ENCODE data around the gene MED28. TPM values are rescaled to one million over a fixed set of nuclear protein-coding genes. Genes with fewer than 3 reads are reported as not detected.

MED28 gene
- total RNA-seq, 4 donors from 2014 or later, result 22.0 to 64.9 (median 28.7) TPM

GRCh38 chr4:17616283-17616682 lies 1.8 kb downstream of the MED28 start:
- Histone ChIP-seq H3K4me1 (peaks cover 0 to 14% of the 10 kb centered on the region in 2 donors), H3K4me3 (no peak overlapping the region), H3K27me3 (no peaks in the 10 kb centered on the region), H3K27ac (no peak overlapping the region), H3K9me3 (no peaks in the 10 kb centered on the region), H3K36me3 (no peaks in the 10 kb centered on the region)
- no peak for DNase-seq
- TF ChIP-seq, protein P1, sequence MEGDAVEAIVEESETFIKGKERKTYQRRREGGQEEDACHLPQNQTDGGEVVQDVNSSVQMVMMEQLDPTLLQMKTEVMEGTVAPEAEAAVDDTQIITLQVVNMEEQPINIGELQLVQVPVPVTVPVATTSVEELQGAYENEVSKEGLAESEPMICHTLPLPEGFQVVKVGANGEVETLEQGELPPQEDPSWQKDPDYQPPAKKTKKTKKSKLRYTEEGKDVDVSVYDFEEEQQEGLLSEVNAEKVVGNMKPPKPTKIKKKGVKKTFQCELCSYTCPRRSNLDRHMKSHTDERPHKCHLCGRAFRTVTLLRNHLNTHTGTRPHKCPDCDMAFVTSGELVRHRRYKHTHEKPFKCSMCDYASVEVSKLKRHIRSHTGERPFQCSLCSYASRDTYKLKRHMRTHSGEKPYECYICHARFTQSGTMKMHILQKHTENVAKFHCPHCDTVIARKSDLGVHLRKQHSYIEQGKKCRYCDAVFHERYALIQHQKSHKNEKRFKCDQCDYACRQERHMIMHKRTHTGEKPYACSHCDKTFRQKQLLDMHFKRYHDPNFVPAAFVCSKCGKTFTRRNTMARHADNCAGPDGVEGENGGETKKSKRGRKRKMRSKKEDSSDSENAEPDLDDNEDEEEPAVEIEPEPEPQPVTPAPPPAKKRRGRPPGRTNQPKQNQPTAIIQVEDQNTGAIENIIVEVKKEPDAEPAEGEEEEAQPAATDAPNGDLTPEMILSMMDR (IDR thresholded peaks at IDR 0.05), result no peak
- no peak for TF ChIP-seq POLR2A (IDR thresholded peaks at IDR 0.05)
- intact Hi-C loops (cut with DNase I; ENCODE audit: low total_unique reads), result no loop called here

GRCh38 chr4:17618926-17619325 lies 4.5 kb downstream of the MED28 start:
- Histone ChIP-seq H3K27ac (no peak overlapping the region), H3K27me3 (no peaks in the 10 kb centered on the region), H3K4me3 (no peak overlapping the region), H3K36me3 (no peaks in the 10 kb centered on the region), H3K9me3 (no peaks in the 10 kb centered on the region), H3K4me1 (peaks cover 0 to 14% of the 10 kb centered on the region in 2 donors)
- no peak for DNase-seq
- TF ChIP-seq, protein P1 (IDR thresholded peaks at IDR 0.05), result no peak
- intact Hi-C loops (cut with DNase I; ENCODE audit: low total_unique reads), result no loop called here

GRCh38 chr4:17619416-17620105 lies 5.1 kb downstream of the MED28 start:
- Histone ChIP-seq H3K4me3 (no peak overlapping the region), H3K9me3 (no peaks in the 10 kb centered on the region), H3K27me3 (no peaks in the 10 kb centered on the region), H3K36me3 (no peaks in the 10 kb centered on the region), H3K4me1 (peaks cover 0 to 14% of the 10 kb centered on the region in 2 donors), H3K27ac (no peak overlapping the region)
- TF ChIP-seq, protein P1 (IDR thresholded peaks at IDR 0.05), result no peak
- TF ChIP-seq POLR2A (IDR thresholded peaks at IDR 0.05), result no peak
- DNase-seq, result no peak
- intact Hi-C loops (cut with DNase I; ENCODE audit: low total_unique reads), result no loop called here

DNA sequence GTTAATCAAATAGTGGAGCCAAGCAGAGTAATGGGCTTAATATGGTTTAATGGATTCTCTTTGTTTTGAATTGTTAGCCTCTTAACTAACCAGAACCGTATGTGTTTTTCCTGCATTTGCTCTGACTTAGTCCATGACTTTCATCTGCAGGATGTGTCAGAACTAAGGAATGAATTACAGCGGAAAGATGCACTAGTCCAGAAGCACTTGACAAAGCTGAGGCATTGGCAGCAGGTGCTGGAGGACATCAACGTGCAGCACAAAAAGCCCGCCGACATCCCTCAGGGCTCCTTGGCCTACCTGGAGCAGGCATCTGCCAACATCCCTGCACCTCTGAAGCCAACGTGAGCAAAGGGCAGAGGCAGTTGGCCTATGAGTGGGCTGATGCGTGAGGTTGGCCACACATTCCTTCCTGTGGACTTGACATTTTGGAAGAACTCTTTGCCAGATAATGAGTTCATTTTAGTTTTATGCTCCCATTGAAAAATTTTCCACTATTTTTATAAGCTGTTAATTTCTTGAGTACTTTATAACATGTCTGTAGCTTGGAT lies 9.1 kb downstream of the MED28 start:
- no peaks in the 10 kb centered on the region for H3K4me1 ChIP-seq
- no peaks in the 10 kb centered on the region for H3K9me3 ChIP-seq
- no peak overlapping the region for H3K4me3 ChIP-seq
- H3K36me3 ChIP-seq, result no peaks in the 10 kb centered on the region
- TF ChIP-seq POLR2A (IDR thresholded peaks at IDR 0.05), result no peak
- TF ChIP-seq, protein P1 (IDR thresholded peaks at IDR 0.05), result no peak
- no peak for DNase-seq
- no peak overlapping the region for H3K27ac ChIP-seq
- H3K27me3 ChIP-seq, result no peaks in the 10 kb centered on the region
- intact Hi-C loops (cut with DNase I; ENCODE audit: low total_unique reads), result no loop called here

DNA sequence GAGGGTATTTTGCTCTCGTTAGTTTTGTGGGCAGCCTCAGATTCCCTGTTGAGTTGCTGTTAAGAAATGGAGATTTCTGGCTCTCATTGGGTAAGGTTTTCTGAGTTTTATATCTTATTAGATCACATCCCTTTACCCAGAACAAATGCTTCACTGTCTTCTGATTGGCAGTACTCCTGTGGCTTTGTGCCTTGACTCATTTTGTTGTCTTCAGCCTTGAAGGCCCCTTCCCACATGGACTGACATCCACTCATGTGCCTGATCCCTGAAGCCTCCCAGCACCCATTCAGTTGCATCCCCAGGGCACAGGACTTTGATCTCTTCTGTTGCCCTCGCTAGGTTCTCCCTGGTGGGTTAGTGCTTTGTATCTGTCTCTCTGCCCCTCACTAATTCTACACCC lies 10.4 kb downstream of the MED28 start:
- Histone ChIP-seq H3K27me3 (no peaks in the 10 kb centered on the region), H3K36me3 (no peaks in the 10 kb centered on the region), H3K4me1 (no peaks in the 10 kb centered on the region), H3K27ac (no peak overlapping the region), H3K4me3 (no peak overlapping the region), H3K9me3 (no peaks in the 10 kb centered on the region)
- intact Hi-C loops (cut with DNase I; ENCODE audit: low total_unique reads), result no loop called here
- TF ChIP-seq, protein P1 (IDR thresholded peaks at IDR 0.05), result no peak
- TF ChIP-seq POLR2A (IDR thresholded peaks at IDR 0.05), result no peak
- no peak for DNase-seq
